Type B pancreatic cell (in vitro differentiated cells): ENCODE data around the gene SERPINB1. TPM values are rescaled to one million over a fixed set of nuclear protein-coding genes. Genes with fewer than 3 reads are reported as not detected.
"Not testable (repeated sequence)": the region's sequence is repeated elsewhere in the genome, so short reads cannot be mapped to it uniquely, and the experiment has no call there.

Source experiments
- DNase-seq: peaks from one replicate; pipeline ENCODE4 v3.0.0; 2021; ENCODE audit warnings: mixed read lengths; ENCODE audit not compliant: unreplicated experiment; ENCODE audit errors: extremely low spot score
- H3K27ac Mint-ChIP-seq: 2 replicates; pipeline ENCODE4 v1.8.0; 2021; ENCODE audit warnings: mild to moderate bottlenecking, mixed read lengths
- H3K27me3 Mint-ChIP-seq: 2 replicates; pipeline ENCODE4 v1.8.0; 2021; ENCODE audit warnings: mixed read lengths
- H3K36me3 Mint-ChIP-seq: 2 replicates; pipeline ENCODE4 v1.8.0; 2021; ENCODE audit warnings: mixed read lengths
- H3K4me1 Mint-ChIP-seq: one replicate; pipeline ENCODE4 v1.8.0; 2021; ENCODE audit warnings: mixed read lengths; ENCODE audit not compliant: unreplicated experiment
- H3K4me3 Mint-ChIP-seq: 2 replicates; pipeline ENCODE4 v1.8.0; 2021; ENCODE audit warnings: mild to moderate bottlenecking, mixed read lengths
- H3K9me3 Mint-ChIP-seq: 2 replicates; pipeline ENCODE4 v1.8.0; 2021; ENCODE audit warnings: mixed read lengths
- total RNA-seq: library from RNA; stranded (reverse); gene quantifications from 2 replicates; pipeline ENCODE4 v1.2.1, GENCODE V29; 2021; ENCODE audit warnings: low replicate concordance
- TF ChIP-seq, protein P1 (sequence below): fragments of 200-600 bp; sonication (generic); conservative IDR thresholded peaks from 2 replicates; pipeline ENCODE4 v1.5.0; 2021; ENCODE audit warnings: antibody characterized with exemption, mild to moderate bottlenecking

Gene SERPINB1
- total RNA-seq, 1 donor from 2014 or later, result 31.2 TPM

DNA sequence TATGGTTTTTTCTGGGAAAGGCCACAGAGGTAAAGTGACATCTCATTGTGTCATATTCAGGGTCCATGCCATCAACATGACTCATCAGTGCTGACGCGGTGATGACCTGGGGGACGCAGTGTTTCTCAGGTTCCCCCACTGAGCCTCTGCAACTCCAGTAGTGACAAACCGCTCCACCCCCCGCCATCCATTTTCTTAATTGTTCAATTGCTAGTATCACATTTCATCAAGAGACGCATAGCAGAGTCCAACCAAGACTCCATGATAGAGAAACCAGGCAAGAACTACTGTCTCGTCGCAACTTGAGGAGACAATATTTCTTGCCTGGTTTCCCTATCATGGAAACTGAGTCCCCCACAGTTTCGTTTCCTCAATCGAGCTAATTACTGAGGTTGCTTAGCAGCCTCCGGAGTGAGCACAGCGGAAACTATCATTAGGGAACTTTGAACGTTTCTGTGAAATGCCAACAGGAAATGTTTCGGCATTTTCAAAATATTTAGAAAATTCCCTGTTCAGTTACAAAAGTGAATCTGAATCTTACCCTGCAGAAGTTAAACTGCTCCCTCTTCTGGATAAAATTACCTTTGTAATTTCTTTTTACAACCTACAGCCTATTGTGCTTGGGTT lies 12.2 kb upstream of the SERPINB1 start:
- peaks cover 3% of the 10 kb centered on the region for H3K9me3 Mint-ChIP-seq
- H3K27ac Mint-ChIP-seq, result peak overlapping the region; percentile 93

DNA sequence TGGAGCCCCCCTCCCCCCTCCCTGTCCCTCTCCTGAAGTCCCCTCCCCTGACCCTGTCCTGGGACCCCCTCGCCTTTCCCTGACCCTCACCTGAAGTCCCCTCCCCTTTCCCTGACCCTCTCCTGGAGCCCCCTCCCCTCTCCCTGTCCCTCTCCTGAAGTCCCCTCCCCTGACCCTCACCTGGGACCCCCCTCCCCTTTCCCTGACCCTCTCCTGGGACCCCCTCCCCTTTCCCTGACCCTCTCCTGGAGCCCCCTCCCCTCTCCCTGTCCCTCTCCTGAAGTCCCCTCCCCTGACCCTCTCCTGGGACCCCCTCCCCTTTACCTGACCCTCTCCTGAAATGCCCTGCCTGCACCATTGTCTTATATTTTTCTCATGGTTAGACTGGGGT lies 11.7 kb upstream of the SERPINB1 start:
- H3K27me3 Mint-ChIP-seq, DNase-seq, H3K36me3 Mint-ChIP-seq, H3K9me3 Mint-ChIP-seq: not testable (repeated sequence)
- peak overlapping the region; percentile 86 for H3K4me3 Mint-ChIP-seq
- H3K4me1 Mint-ChIP-seq, result peaks cover 38% of the 10 kb centered on the region
- peak overlapping the region; percentile 93 for H3K27ac Mint-ChIP-seq

More for the DNA sequence above, 12.2 kb upstream of the SERPINB1 start:
- H3K4me3 Mint-ChIP-seq, result peak overlapping the region; percentile 86
- no peak for DNase-seq
- TF ChIP-seq, protein P1, sequence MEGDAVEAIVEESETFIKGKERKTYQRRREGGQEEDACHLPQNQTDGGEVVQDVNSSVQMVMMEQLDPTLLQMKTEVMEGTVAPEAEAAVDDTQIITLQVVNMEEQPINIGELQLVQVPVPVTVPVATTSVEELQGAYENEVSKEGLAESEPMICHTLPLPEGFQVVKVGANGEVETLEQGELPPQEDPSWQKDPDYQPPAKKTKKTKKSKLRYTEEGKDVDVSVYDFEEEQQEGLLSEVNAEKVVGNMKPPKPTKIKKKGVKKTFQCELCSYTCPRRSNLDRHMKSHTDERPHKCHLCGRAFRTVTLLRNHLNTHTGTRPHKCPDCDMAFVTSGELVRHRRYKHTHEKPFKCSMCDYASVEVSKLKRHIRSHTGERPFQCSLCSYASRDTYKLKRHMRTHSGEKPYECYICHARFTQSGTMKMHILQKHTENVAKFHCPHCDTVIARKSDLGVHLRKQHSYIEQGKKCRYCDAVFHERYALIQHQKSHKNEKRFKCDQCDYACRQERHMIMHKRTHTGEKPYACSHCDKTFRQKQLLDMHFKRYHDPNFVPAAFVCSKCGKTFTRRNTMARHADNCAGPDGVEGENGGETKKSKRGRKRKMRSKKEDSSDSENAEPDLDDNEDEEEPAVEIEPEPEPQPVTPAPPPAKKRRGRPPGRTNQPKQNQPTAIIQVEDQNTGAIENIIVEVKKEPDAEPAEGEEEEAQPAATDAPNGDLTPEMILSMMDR, result peak; percentile 47
- H3K36me3 Mint-ChIP-seq, result no peaks in the 10 kb centered on the region
- no peaks in the 10 kb centered on the region for H3K27me3 Mint-ChIP-seq
- H3K4me1 Mint-ChIP-seq, result peaks cover 44% of the 10 kb centered on the region

DNA sequence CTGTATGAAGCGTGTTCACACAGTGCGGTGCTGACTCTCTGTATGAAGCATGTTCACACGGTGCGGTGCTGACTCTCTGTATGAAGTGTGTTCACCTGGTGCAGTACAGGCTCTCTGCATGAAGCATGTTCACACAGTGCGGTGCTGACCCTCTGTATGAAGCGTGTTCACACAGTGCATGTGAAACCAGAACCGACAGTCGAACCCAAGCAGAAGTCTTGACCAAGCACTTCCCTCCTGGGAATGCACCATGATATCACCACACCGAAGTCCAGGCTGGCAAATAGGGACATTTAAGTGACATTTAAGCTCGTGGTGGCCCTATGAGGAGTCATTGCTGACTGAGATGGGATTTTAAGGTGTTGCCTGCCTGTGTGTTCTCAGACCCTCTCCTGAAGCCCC lies 11.3 kb upstream of the SERPINB1 start:
- TF ChIP-seq, protein P1, result no peak
- no peaks in the 10 kb centered on the region for H3K36me3 Mint-ChIP-seq
- peaks cover 36% of the 10 kb centered on the region for H3K4me1 Mint-ChIP-seq
- peak overlapping the region; percentile 16 for H3K27ac Mint-ChIP-seq
- no peaks in the 10 kb centered on the region for H3K27me3 Mint-ChIP-seq
- peak overlapping the region; percentile 20 for H3K4me3 Mint-ChIP-seq
- DNase-seq, result no peak
- H3K9me3 Mint-ChIP-seq, result peaks cover 4% of the 10 kb centered on the region

DNA sequence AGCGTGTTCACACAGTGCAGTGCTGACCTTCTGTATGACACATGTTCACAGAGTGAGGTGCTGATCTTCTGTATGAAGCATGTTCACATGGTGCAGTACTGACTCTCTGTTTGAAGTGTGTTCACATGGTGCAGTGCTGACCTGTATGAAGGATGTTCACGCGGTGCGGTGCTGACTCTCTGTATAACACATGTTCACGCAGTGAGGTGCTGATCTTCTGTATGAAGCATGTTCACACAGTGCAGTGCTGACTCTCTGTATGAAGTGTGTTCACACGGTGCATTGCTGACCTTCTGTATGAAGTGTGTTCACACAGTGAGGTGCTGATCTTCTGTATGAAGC lies 10.8 kb upstream of the SERPINB1 start:
- Mint-ChIP-seq H3K4me1 (peaks cover 32% of the 10 kb centered on the region), H3K4me3 (no peak overlapping the region), H3K27ac (peak overlapping the region; percentile 16), H3K36me3 (no peaks in the 10 kb centered on the region), H3K27me3 (no peaks in the 10 kb centered on the region), H3K9me3 (peaks cover 4% of the 10 kb centered on the region)
- TF ChIP-seq, protein P1, result no peak
- peak; percentile 31 for DNase-seq

DNA sequence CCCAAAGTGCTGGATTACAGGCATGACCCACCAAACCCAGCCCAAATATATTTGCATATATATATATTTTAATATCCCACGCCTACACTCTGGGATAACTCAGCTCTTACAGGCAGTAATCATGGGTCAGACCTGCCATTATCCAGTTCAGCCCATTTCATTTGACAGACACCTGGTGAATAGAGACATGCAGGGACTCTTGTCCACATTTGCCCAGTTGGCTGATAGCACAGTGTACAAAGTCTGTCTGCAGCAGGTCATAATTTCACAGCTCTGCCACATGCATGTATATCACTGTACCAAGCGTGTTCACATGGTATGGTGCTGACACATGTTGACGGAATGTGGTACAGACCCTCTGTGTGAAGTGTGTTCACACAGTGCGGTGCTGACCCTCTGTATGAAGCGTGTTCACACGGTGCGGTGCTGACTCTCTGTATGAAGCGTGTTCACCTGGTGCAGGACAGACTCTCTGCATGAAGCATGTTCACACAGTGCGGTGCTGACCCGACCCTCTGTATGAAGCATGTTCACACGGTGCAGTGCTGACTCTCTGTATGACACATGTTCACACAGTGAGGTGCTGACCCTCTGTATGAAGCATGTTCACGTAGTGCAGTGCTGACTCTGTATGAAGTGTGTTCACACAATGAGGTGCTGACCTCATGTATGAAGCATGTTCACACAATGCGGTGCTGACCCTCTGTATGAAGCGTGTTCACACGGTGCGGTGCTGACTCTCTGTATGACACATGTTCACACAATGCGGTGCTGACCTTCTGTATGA lies 10.3 kb upstream of the SERPINB1 start:
- Mint-ChIP-seq H3K9me3 (peaks cover 4% of the 10 kb centered on the region), H3K27me3 (no peaks in the 10 kb centered on the region), H3K36me3 (no peaks in the 10 kb centered on the region), H3K4me1 (peaks cover 31% of the 10 kb centered on the region), H3K4me3 (no peak overlapping the region), H3K27ac (no peak overlapping the region)
- TF ChIP-seq, protein P1, result no peak
- no peak for DNase-seq

DNA sequence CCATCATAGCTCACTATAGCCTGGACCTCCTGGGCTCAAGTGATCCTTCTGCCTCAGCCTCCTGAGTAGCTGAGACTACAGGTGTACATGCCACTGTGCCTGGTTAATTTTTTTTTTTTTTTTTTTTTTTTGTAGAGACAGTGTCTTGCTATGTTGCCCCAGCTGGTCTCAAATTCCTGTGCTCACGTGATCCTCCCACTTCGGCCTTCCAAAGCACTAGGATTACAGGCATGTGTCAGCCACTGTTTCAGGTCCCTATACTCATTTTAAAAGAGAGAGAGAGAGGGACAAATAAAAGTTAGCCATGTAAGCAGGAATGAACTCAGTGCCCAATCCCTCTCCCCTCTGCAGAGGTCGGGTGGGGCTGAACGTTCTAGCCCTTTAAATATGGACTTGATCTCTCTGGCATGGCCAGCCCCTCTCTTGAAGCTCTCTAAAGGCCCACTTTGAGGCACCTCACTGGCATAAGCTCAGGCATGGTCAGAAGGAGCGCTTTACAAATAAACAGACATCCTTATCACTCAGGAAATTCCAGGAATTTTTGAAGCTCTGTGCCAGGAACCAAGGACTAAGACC lies 9.0 kb upstream of the SERPINB1 start:
- no peak for DNase-seq
- Mint-ChIP-seq H3K36me3 (no peaks in the 10 kb centered on the region), H3K4me3 (no peak overlapping the region), H3K27ac (no peak overlapping the region), H3K4me1 (peaks cover 34% of the 10 kb centered on the region), H3K9me3 (peaks cover 4% of the 10 kb centered on the region), H3K27me3 (no peaks in the 10 kb centered on the region)
- TF ChIP-seq, protein P1, result no peak
